ENCODE measurements around the gene PPP6R1.

PPP6R1 gene

DNA sequence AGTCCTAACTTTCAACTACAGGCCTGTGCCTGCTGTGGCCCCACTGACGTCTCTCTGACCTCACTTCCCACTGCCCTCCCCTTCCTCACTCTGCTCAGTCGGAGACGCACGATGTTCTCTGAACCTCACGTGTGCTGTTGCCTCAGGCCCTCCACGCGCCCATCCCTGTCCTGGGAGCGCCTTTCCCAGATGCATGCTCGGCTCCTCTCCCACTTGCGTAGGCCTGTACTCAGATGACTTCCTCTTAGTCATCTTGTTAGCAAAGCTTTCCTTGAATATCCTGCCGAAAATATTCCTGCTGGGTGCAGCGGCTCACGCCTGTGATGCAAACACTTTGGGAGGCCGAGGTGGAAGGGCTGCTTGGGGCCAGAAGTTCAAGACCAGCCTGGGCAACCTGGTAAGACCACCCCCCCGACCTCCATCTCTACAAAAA lies 69.4 kb downstream of the PPP6R1 start:
- peaks cover 31% of the 10 kb centered on the region for H3K27me3 Mint-ChIP-seq
- H3K9me3 Mint-ChIP-seq = no peaks in the 10 kb centered on the region
- H3K36me3 Mint-ChIP-seq (ENCODE audit: low read depth) = no peaks in the 10 kb centered on the region
- H3K4me3 Mint-ChIP-seq = no peak overlapping the region
- H3K27ac Mint-ChIP-seq = no peak overlapping the region
- peaks cover 5% of the 10 kb centered on the region for H3K4me1 Mint-ChIP-seq (ENCODE audit: low read depth)
- DNase-seq = no peak

DNA sequence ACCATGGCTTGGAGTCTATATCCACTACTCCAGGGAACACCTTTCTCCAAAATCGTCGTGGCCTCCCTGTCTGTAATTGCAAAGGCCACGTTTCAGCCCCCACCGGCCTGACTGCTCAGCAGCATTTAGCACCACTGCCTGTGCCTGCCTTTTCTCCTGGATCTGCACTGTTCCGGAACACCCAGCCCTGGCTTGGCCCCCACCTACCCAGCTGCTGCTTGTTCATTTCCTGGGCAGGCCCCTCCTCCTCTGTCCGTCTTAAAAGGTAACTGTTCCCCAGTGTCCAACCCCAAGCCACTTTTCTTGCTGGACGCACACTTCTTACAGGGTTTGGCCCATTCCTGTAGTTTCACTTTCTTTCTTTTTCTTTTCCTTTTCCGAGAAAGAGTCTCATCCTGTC lies 70.2 kb downstream of the PPP6R1 start:
- H3K4me3 Mint-ChIP-seq = no peak overlapping the region
- no peaks in the 10 kb centered on the region for H3K9me3 Mint-ChIP-seq
- H3K27me3 Mint-ChIP-seq = peaks cover 32% of the 10 kb centered on the region
- H3K36me3 Mint-ChIP-seq (ENCODE audit: low read depth) = no peaks in the 10 kb centered on the region
- H3K27ac Mint-ChIP-seq = no peak overlapping the region
- H3K4me1 Mint-ChIP-seq (ENCODE audit: low read depth) = peaks cover 5% of the 10 kb centered on the region
- no peak for DNase-seq

DNA sequence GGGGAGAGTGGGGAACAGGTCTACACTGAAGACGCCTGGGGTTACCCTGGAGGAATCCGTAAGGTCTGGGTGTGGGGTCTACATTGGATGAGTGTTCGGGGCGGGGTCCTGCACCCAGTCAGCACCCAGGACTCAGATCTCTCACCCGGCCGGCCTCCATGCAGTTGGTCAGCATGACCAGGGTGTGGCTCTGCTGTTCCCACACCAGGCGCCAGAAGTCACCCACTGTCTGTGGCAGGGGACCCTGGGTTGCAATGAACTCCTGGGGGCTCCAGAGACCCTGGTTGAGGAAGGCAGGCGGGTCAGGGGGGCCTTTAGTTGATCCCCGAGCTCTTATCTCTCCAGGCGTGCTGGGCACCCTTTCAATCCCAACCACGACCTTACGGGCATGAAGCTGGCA lies 72.7 kb downstream of the PPP6R1 start:
- H3K4me1 Mint-ChIP-seq (ENCODE audit: low read depth) = peaks cover 5% of the 10 kb centered on the region
- no peak for DNase-seq
- no peaks in the 10 kb centered on the region for H3K9me3 Mint-ChIP-seq
- peaks cover 35% of the 10 kb centered on the region for H3K27me3 Mint-ChIP-seq
- no peaks in the 10 kb centered on the region for H3K36me3 Mint-ChIP-seq (ENCODE audit: low read depth)
- no peak overlapping the region for H3K4me3 Mint-ChIP-seq
- no peak overlapping the region for H3K27ac Mint-ChIP-seq

DNA sequence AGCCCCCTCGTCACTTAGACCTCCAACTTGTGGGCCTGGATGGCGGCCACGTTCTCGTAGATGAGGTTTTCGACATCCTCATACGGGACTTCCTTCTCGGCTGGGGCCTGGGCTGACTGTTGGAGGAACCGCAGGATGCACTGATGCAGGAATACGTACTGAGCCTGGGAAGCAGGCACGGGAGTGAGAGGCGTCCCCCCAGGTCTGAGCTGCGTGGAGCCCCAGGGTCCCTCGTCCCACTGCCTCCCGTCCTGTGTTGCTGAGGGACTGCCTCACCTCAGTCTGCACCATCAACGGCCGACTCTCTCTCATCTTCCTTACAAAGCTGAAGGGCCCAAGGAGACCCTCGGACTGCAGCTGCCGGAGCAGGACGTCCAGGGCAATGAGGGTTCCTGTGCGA lies 77.1 kb downstream of the PPP6R1 start:
- H3K36me3 Mint-ChIP-seq (ENCODE audit: low read depth) = no peaks in the 10 kb centered on the region
- peaks cover 18% of the 10 kb centered on the region for H3K4me1 Mint-ChIP-seq (ENCODE audit: low read depth)
- no peak overlapping the region for H3K27ac Mint-ChIP-seq
- H3K27me3 Mint-ChIP-seq = peaks cover 73% of the 10 kb centered on the region
- DNase-seq = no peak
- H3K4me3 Mint-ChIP-seq = no peak overlapping the region
- H3K9me3 Mint-ChIP-seq = no peaks in the 10 kb centered on the region
